ENCODE results near the gene STAC.
"Not testable (repeated sequence)": the region's sequence is repeated elsewhere in the genome, so short reads cannot be mapped to it uniquely, and the experiment has no call there.

Gene STAC

GRCh38 chr3:36417237-36417636, 36.9 kb downstream of the STAC start:
- no peak for DNase-seq

GRCh38 chr3:36418296-36418695, 38.0 kb downstream of the STAC start:
- DNase-seq = no peak

GRCh38 chr3:36428445-36428844, 48.1 kb downstream of the STAC start:
- DNase-seq = no peak

GRCh38 chr3:36429986-36430485, 49.7 kb downstream of the STAC start:
- no peak for DNase-seq

GRCh38 chr3:36433511-36433910, 53.2 kb downstream of the STAC start:
- no peak for DNase-seq

GRCh38 chr3:36434687-36435426, 54.6 kb downstream of the STAC start:
- no peak for DNase-seq

- no peak for DNase-seq
Observed at GRCh38 chr3:36443028-36443686, 62.9 kb downstream of the STAC start.

- no peak for DNase-seq
Observed at GRCh38 chr3:36444909-36445308, 64.6 kb downstream of the STAC start.

- no peak for DNase-seq
Observed at GRCh38 chr3:36446276-36446675, 66.0 kb downstream of the STAC start.

- DNase-seq = no peak
Observed at GRCh38 chr3:36447061-36447460, 66.8 kb downstream of the STAC start.

- DNase-seq = no peak
Observed at GRCh38 chr3:36451816-36452215, 71.5 kb downstream of the STAC start.

GRCh38 chr3:36453213-36453612, 72.9 kb downstream of the STAC start:
- DNase-seq = not testable (repeated sequence)

GRCh38 chr3:36453896-36454295, 73.6 kb downstream of the STAC start:
- not testable (repeated sequence) for DNase-seq

- no peak for DNase-seq
Observed at GRCh38 chr3:36455406-36455805, 75.1 kb downstream of the STAC start.

GRCh38 chr3:36456784-36457183, 76.5 kb downstream of the STAC start:
- DNase-seq = no peak

GRCh38 chr3:36457667-36458066, 77.4 kb downstream of the STAC start:
- DNase-seq = no peak

GRCh38 chr3:36459177-36459576, 78.9 kb downstream of the STAC start:
- DNase-seq = no peak

- DNase-seq = no peak
Observed at GRCh38 chr3:36461597-36461996, 81.3 kb downstream of the STAC start.

- DNase-seq = not testable (repeated sequence)
Observed at GRCh38 chr3:36472045-36472444, 91.7 kb downstream of the STAC start.

GRCh38 chr3:36475558-36475957, 95.3 kb downstream of the STAC start:
- no peak for DNase-seq

- DNase-seq = no peak
Observed at GRCh38 chr3:36476286-36476942, 96.1 kb downstream of the STAC start.

- DNase-seq = no peak
Observed at GRCh38 chr3:36477655-36478054, 97.4 kb downstream of the STAC start.

- DNase-seq = no peak
Observed at GRCh38 chr3:36480911-36481648, 100.8 kb downstream of the STAC start.

All from effector CD4-positive, alpha-beta T cell (primary cell).